Natural killer cell (primary cell): ENCODE results near the gene IL13RA1. TPM values are rescaled to one million over a fixed set of nuclear protein-coding genes. Genes with fewer than 3 reads are reported as not detected.
"Not testable (repeated sequence)": the region's sequence is repeated elsewhere in the genome, so short reads cannot be mapped to it uniquely, and the experiment has no call there.

ENCODE experiments used
- ATAC-seq, 3 donors: fragments of 150-1000 bp in 2 of 3; fragments of 200-7000 bp in 1 of 3; cut with Tn5 transposase; 1 replicate in 1 of 3; 2 replicates in 2 of 3; pipeline ENCODE4 v1.10.0; 2021; ENCODE audit warnings: mild to moderate bottlenecking in 2 of 3, moderate library complexity in 2 of 3
- DNase-seq, 2 donors: peaks; one replicate each; pipeline versions ENCODE4 v3.0.0 to v3.0.0-alpha.2; 2013 to 2021; ENCODE audit warnings: mixed read lengths in 1 of 2
- H3K27ac ChIP-seq: one replicate; pipeline ENCODE4 v1.5.1; 2013; ENCODE audit warnings: mild to moderate bottlenecking, low read length
- H3K27me3 ChIP-seq: one replicate; pipeline ENCODE4 v1.6.1; 2013; ENCODE audit warnings: low read length; ENCODE audit not compliant: control insufficient read depth, insufficient read depth
- H3K36me3 ChIP-seq: one replicate; pipeline ENCODE4 v1.6.1; 2013; ENCODE audit warnings: low read length; ENCODE audit not compliant: control insufficient read depth, insufficient read depth
- H3K4me1 ChIP-seq: one replicate; pipeline ENCODE4 v1.6.1; 2013; ENCODE audit warnings: low read length; ENCODE audit not compliant: control insufficient read depth, insufficient read depth
- H3K4me3 ChIP-seq: one replicate; pipeline ENCODE4 v1.5.1; 2013; ENCODE audit warnings: low read length
- H3K9me3 ChIP-seq: one replicate; pipeline ENCODE4 v1.6.1; 2013; ENCODE audit warnings: low read length; ENCODE audit not compliant: control insufficient read depth, insufficient read depth
- H3K27ac Mint-ChIP-seq, 2 donors: one replicate each; pipeline ENCODE4 v1.8.0; 2022; ENCODE audit warnings: mild to moderate bottlenecking in 2 of 2, mixed read lengths in 2 of 2, moderate library complexity in 1 of 2
- H3K27me3 Mint-ChIP-seq, 2 donors: one replicate each; pipeline ENCODE4 v1.8.0; 2022; ENCODE audit warnings: low read depth in 2 of 2, mixed read lengths in 2 of 2
- H3K36me3 Mint-ChIP-seq: one replicate; pipeline ENCODE4 v1.8.0; 2022; ENCODE audit warnings: mixed read lengths
- H3K4me1 Mint-ChIP-seq, 2 donors: one replicate each; pipeline ENCODE4 v1.8.0; 2022; ENCODE audit warnings: mixed read lengths in 2 of 2
- H3K4me3 Mint-ChIP-seq: one replicate; pipeline ENCODE4 v1.8.0; 2022; ENCODE audit warnings: mild to moderate bottlenecking, moderate library complexity, mixed read lengths
- H3K9me3 Mint-ChIP-seq, 2 donors: one replicate each; pipeline ENCODE4 v1.8.0; 2022; ENCODE audit warnings: mixed read lengths in 2 of 2
- CTCF ChIP-seq: fragments of 200-600 bp; IDR thresholded peaks from one replicate; pipeline ENCODE4 v1.8.0; 2022; ENCODE audit warnings: antibody characterized with exemption
- whole genome bisulfite sequencing: methylation state at CpG from one replicate; pipeline ENCODE4 v1.1.7; 2013; ENCODE audit warnings: missing lambda C conversion rate; ENCODE audit not compliant: insufficient coverage; 5-methylcytosine and 5-hydroxymethylcytosine counted together
- intact Hi-C: fragments of 100-400 bp; cut with micrococcal nuclease; formaldehyde crosslinking; loops from one replicate; pipeline ENCODE4 v1.14.2; 2022
- total RNA-seq, 4 donors: library from RNA; stranded (reverse); fragments of 120-200 nt in 1 of 4; gene quantifications; one replicate each; pipeline versions ENCODE4 v1.2.3 to v1.2.4, GENCODE V29; 2013 to 2022

IL13RA1 gene
- total RNA-seq, 3 donors from 2014 or later (not counting 1 experiment from before 2014, with no cell fraction given) = 1.5 to 3.3 (median 2.4) TPM

DNA sequence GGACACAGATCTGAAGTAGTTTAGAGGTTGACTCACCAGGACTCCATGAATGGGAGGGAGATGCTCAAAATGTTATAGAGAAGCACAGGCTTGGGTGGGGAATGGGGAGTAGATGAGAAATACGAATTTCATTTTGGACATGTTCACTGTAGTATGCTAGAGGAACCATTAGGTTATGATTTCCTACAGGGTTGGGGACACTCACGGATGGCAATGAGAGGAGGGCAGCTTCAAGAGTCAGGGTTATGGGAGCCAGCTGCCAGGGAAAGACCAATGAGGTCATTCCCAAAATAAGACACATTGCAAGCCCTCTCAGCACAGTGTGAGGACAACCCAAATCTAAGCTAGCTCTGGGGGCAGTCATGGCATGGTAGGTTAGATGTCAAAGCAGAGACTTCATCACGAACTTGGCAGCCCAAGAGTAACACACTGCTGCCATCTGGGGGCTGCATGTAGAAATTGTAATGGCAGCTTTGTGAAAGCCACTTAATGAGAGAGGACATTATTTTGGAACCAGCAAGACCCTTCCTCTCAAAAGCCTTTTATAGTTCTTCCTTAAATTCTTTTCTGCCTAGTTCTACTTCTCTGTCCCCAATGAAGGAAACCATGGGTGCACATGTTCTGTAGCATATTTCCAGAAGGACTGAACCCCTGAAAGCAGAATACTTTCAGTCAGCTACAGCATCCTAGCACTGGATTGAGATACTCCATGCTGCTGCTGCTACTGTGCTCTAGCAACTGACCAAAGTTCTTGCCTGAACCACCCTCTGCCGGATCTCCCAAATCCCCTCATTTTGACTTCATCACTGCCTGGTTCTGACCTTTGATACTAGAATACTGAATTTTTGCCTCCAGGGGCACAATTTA, 80.0 kb downstream of the IL13RA1 start:
- Mint-ChIP-seq H3K36me3 (no peaks in the 10 kb centered on the region), H3K27me3 (peaks cover 7 to 26% of the 10 kb centered on the region in 2 donors), H3K4me3 (no peak overlapping the region), H3K4me1 (no peaks in the 10 kb centered on the region), H3K9me3 (no peaks in the 10 kb centered on the region), H3K27ac (no peak overlapping the region)
- ATAC-seq (peak in 2 of 3 donors; percentile 42 to 67), DNase-seq (peak in 1 of 2 donors; percentile 62)
- Histone ChIP-seq H3K4me1 (no peaks in the 10 kb centered on the region), H3K27ac (no peak overlapping the region), H3K9me3 (no peaks in the 10 kb centered on the region), H3K27me3 (no peaks in the 10 kb centered on the region), H3K4me3 (no peak overlapping the region), H3K36me3 (no peaks in the 10 kb centered on the region)
- peak; percentile 4 for TF ChIP-seq CTCF
- 60% methylated on average over 3 of the region's 4 CpGs for WGBS
- intact Hi-C loops = loop anchor here (10.0 kb wide), 1 partner anchor 203 kb away; no protein-coding TSS in a partner anchor

- H3K9me3 ChIP-seq, H3K36me3 Mint-ChIP-seq, H3K4me3 Mint-ChIP-seq, H3K27ac ChIP-seq, ATAC-seq, intact Hi-C loops, H3K4me1 ChIP-seq, H3K4me1 Mint-ChIP-seq, H3K27ac Mint-ChIP-seq, H3K27me3 ChIP-seq, DNase-seq, H3K4me3 ChIP-seq, H3K9me3 Mint-ChIP-seq, H3K36me3 ChIP-seq: not testable (repeated sequence)
- WGBS = 80% methylated on average over 1 of the region's 4 CpGs
- H3K27me3 Mint-ChIP-seq = peaks cover 13 to 40% of the 10 kb centered on the region in 2 donors
Observed at GRCh38 chrX:118817257-118817656, 89.9 kb downstream of the IL13RA1 start.

GRCh38 chrX:118823263-118824172, 96.1 kb downstream of the IL13RA1 start, which contains the start of gene ZCCHC12:
TSS of gene ZCCHC12 (plus strand) at chrX:118823824. CDS start at chrX:118825245, 1,421 bp downstream.
- Mint-ChIP-seq H3K4me3 (peak within 1 kb of the TSS; percentile 84), H3K27ac (no peak within 1 kb of the TSS), H3K36me3 (no peaks in the 10 kb centered on the region), H3K9me3 (no peaks in the 10 kb centered on the region), H3K4me1 (peaks cover 5 to 12% of the 10 kb centered on the region in 2 donors), H3K27me3 (peaks cover 45 to 66% of the 10 kb centered on the region in 2 donors)
- WGBS = 2% methylated on average over 47 of the region's 51 CpGs
- H3K27ac ChIP-seq = no peak within 1 kb of the TSS
- H3K4me1 ChIP-seq = peaks cover 22% of the 10 kb centered on the region
- H3K27me3 ChIP-seq = peaks cover 15% of the 10 kb centered on the region
- H3K36me3 ChIP-seq = no peaks in the 10 kb centered on the region
- DNase-seq (peak; percentile 16 to 69), ATAC-seq (peak; percentile 70 to 91 (median 85))
- no peak within 1 kb of the TSS for H3K4me3 ChIP-seq
- no peak for TF ChIP-seq CTCF
- H3K9me3 ChIP-seq = no peaks in the 10 kb centered on the region
- intact Hi-C loops = no loop called here
